Neural progenitor cell (in vitro differentiated cells): ENCODE results near the gene MBIP.

Experiments used
- EZH2 ChIP-seq: fragments of 200-600 bp; sonication (generic); IDR thresholded peaks from 2 replicates; pipeline ENCODE4 v1.6.1; 2017; ENCODE audit warnings: antibody characterized with exemption, mild to moderate bottlenecking, moderate library complexity
- TF ChIP-seq, protein P1 (sequence below): fragments of 200-600 bp; sonication (generic); IDR thresholded peaks from 2 replicates; pipeline ENCODE4 v1.5.1; 2017; ENCODE audit warnings: antibody characterized with exemption, mild to moderate bottlenecking

DNA sequence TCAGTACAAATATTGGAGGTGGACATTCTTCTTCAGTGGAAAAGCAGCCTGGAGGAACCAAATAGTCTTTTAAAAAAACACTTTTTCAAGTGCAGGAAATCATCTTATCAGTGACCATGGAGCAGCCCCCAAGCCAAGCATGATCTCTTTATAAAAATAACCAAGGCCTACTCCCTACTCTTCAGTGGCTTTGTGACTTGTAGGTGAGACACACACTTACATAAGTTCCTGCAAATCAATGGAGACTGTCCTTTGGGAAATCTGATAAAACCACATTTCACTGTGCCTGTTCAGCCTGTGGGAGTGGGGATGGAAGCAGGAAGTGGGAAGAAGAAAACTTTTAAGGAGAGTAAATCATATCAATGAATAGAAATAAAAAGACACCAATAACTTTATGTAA, 56.3 kb downstream of the MBIP start:
- TF ChIP-seq, protein P1, sequence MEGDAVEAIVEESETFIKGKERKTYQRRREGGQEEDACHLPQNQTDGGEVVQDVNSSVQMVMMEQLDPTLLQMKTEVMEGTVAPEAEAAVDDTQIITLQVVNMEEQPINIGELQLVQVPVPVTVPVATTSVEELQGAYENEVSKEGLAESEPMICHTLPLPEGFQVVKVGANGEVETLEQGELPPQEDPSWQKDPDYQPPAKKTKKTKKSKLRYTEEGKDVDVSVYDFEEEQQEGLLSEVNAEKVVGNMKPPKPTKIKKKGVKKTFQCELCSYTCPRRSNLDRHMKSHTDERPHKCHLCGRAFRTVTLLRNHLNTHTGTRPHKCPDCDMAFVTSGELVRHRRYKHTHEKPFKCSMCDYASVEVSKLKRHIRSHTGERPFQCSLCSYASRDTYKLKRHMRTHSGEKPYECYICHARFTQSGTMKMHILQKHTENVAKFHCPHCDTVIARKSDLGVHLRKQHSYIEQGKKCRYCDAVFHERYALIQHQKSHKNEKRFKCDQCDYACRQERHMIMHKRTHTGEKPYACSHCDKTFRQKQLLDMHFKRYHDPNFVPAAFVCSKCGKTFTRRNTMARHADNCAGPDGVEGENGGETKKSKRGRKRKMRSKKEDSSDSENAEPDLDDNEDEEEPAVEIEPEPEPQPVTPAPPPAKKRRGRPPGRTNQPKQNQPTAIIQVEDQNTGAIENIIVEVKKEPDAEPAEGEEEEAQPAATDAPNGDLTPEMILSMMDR, result no peak
- no peak for TF ChIP-seq EZH2
